IMR-90 (cell line): ENCODE data around the gene MDFI. TPM values are rescaled to one million over a fixed set of nuclear protein-coding genes. Genes with fewer than 3 reads are reported as not detected.

Source experiments
- ATAC-seq: fragments of 200-7000 bp; cut with Tn5 transposase; 2 replicates; pipeline ENCODE4 v1.9.1; 2020; ENCODE audit warnings: low read depth, mild to moderate bottlenecking, moderate library complexity
- BruUV-seq: library from RNA; stranded (reverse); fragments of 400-500 nt; replicated peaks from 2 replicates; lab custom pipeline; 2021; lab: Mats Ljungman, UMichigan
- CTCF ChIA-PET: fragments of 300-600 bp; formaldehyde crosslinking; extraction: SDS; loops from one replicate; lab custom pipeline; 2021; ENCODE audit warnings: antibody characterized with exemption; lab: Yijun Ruan, JAX
- POLR2A ChIA-PET: fragments of 300-600 bp; sonication (Branson Sonifier 250); formaldehyde crosslinking; loops from one replicate; lab custom pipeline; 2022; ENCODE audit warnings: antibody characterized with exemption; ENCODE audit not compliant: unreplicated experiment; lab: Charles Lee
- DNase-seq: peaks from one replicate; pipeline ENCODE4 v3.0.0; 2013
- H2AFZ ChIP-seq: replicated peaks from 2 replicates; pipeline ENCODE3; 2013; ENCODE audit warnings: low read length, mild to moderate bottlenecking; ENCODE audit not compliant: poor library complexity
- H2AK5ac ChIP-seq: 2 replicates; pipeline ENCODE4 v1.6.1; 2013; ENCODE audit warnings: low read depth, low read length, inconsistent platforms
- H2AK9ac ChIP-seq: replicated peaks from 2 replicates; pipeline ENCODE3; 2013; ENCODE audit warnings: mild to moderate bottlenecking, low read depth, low read length, moderate library complexity; ENCODE audit not compliant: poor library complexity
- H2BK120ac ChIP-seq: 2 replicates; pipeline ENCODE4 v1.6.1; 2013; ENCODE audit warnings: low read depth, low read length, inconsistent platforms
- H2BK15ac ChIP-seq: 3 replicates; pipeline ENCODE4 v1.6.1; 2013; ENCODE audit warnings: low read depth, low read length, inconsistent platforms
- H2BK20ac ChIP-seq: 2 replicates; pipeline ENCODE4 v1.6.1; 2013; ENCODE audit warnings: low read depth, mild to moderate bottlenecking, inconsistent platforms, low read length, moderate library complexity
- H2BK5ac ChIP-seq: 2 replicates; pipeline ENCODE4 v1.6.1; 2013; ENCODE audit warnings: mild to moderate bottlenecking, low read depth, low read length, inconsistent platforms; ENCODE audit not compliant: poor library complexity, severe bottlenecking
- H3K14ac ChIP-seq: replicated peaks from 2 replicates; pipeline ENCODE4 v1.6.1; 2013; ENCODE audit warnings: low read depth, low read length, inconsistent platforms
- H3K18ac ChIP-seq: 2 replicates; pipeline ENCODE4 v1.6.1; 2013; ENCODE audit warnings: low read depth, low read length, control low read depth
- H3K23ac ChIP-seq: 2 replicates; pipeline ENCODE4 v1.6.1; 2013; ENCODE audit warnings: low read depth, low read length, inconsistent platforms
- H3K27ac ChIP-seq: 2 replicates; pipeline ENCODE4 v1.5.1; 2013; ENCODE audit warnings: mild to moderate bottlenecking, control low read depth, low read length; ENCODE audit not compliant: insufficient read depth
- H3K27me3 ChIP-seq: 2 replicates; pipeline ENCODE4 v1.6.1; 2013; ENCODE audit warnings: low read length; ENCODE audit not compliant: control insufficient read depth, insufficient read depth
- H3K36me3 ChIP-seq: 2 replicates; pipeline ENCODE4 v1.6.1; 2013; ENCODE audit warnings: low read length, mixed read lengths; ENCODE audit not compliant: control insufficient read depth, insufficient read depth
- H3K4ac ChIP-seq: 2 replicates; pipeline ENCODE4 v1.6.1; 2013; ENCODE audit warnings: low read depth, low read length, inconsistent platforms
- H3K4me1 ChIP-seq: 2 replicates; pipeline ENCODE4 v1.6.1; 2013; ENCODE audit warnings: low read length, mixed read lengths; ENCODE audit not compliant: control insufficient read depth, insufficient read depth
- H3K4me2 ChIP-seq: 2 replicates; pipeline ENCODE4 v1.6.1; 2013; ENCODE audit warnings: low read depth, mild to moderate bottlenecking, control low read depth, low read length, moderate library complexity
- H3K4me3 ChIP-seq: 2 replicates; pipeline ENCODE4 v1.5.1; 2013; ENCODE audit warnings: low read depth, mild to moderate bottlenecking, control low read depth, low read length, moderate library complexity; ENCODE audit not compliant: insufficient read depth
- H3K56ac ChIP-seq: 2 replicates; pipeline ENCODE4 v1.6.1; 2013; ENCODE audit warnings: low read length, inconsistent platforms; ENCODE audit not compliant: insufficient read depth; ENCODE audit errors: extremely low read depth
- H3K79me1 ChIP-seq, 2 experiments: 2 replicates each; pipeline ENCODE4 v1.6.1; 2013; ENCODE audit warnings: low read length in 2 of 2, inconsistent platforms in 1 of 2, low read depth in 1 of 2
- H3K9ac ChIP-seq: 2 replicates; pipeline ENCODE4 v1.6.1; 2013; ENCODE audit warnings: low read depth, low read length, control low read depth
- H3K9me1 ChIP-seq: 2 replicates; pipeline ENCODE4 v1.6.1; 2013; ENCODE audit warnings: low read length, inconsistent platforms; ENCODE audit not compliant: insufficient read depth
- H3K9me3 ChIP-seq: 2 replicates; pipeline ENCODE4 v1.6.1; 2013; ENCODE audit warnings: low read length; ENCODE audit not compliant: control insufficient read depth, insufficient read depth
- H4K20me1 ChIP-seq: 2 replicates; pipeline ENCODE4 v1.6.1; 2013; ENCODE audit warnings: low read length, inconsistent platforms; ENCODE audit not compliant: insufficient read depth
- H4K5ac ChIP-seq: 2 replicates; pipeline ENCODE4 v1.6.1; 2013; ENCODE audit warnings: mild to moderate bottlenecking, low read depth, low read length, control low read depth
- H4K8ac ChIP-seq, 2 experiments: 2 replicates each; pipeline ENCODE4 v1.6.1; 2013; ENCODE audit warnings: low read depth in 2 of 2, low read length in 2 of 2, control low read depth in 1 of 2, inconsistent platforms in 1 of 2
- H4K91ac ChIP-seq: 2 replicates; pipeline ENCODE4 v1.6.1; 2013; ENCODE audit warnings: low read depth, low read length, inconsistent platforms; ENCODE audit not compliant: insufficient read depth
- BHLHE40 ChIP-seq: fragments of 150-350 bp; IDR thresholded peaks from 2 replicates; pipeline ENCODE4 v1.6.1; 2016; ENCODE audit warnings: mild to moderate bottlenecking, low read depth, low read length
- RFX5 ChIP-seq: IDR thresholded peaks from 2 replicates; pipeline ENCODE4 v1.8.0; 2012; ENCODE audit warnings: low read depth, mild to moderate bottlenecking, low read length, moderate library complexity
- WGBS, 2 experiments: methylation state at CpG; one replicate each; pipeline versions ENCODE4 v1.1.5 to v1.1.7; 2013; ENCODE audit warnings: missing lambda C conversion rate in 2 of 2; ENCODE audit not compliant: insufficient read length in 1 of 2; ENCODE audit errors: extremely low coverage in 2 of 2; 5-methylcytosine and 5-hydroxymethylcytosine counted together
- dilution Hi-C: fragments of 300-500 bp; cut with HindIII; formaldehyde crosslinking; loops from one replicate; pipeline ENCODE4 v1.14.3; 2018; ENCODE audit warnings: low sequenced_read_pairs; ENCODE audit not compliant: unreplicated experiment
- in situ Hi-C: fragments of 300-500 bp; cut with MboI; formaldehyde crosslinking; loops from 3 replicates; pipeline ENCODE4 v1.14.3; 2019; ENCODE audit warnings: low sequenced_read_pairs, inconsistent platforms, mixed read lengths
- intact Hi-C: fragments of 100-400 bp; cut with micrococcal nuclease; formaldehyde crosslinking; loops from 2 replicates; pipeline ENCODE4 v1.10.0; 2022
- polyA plus RNA-seq, 3 experiments: library from polyadenylated mRNA; depleted of rRNA; stranded (reverse); fragments of >200 nt; gene quantifications; 2 replicates each; pipeline ENCODE4 v1.2.3, GENCODE V29; 2012; ENCODE audit warnings: low replicate concordance in 1 of 3
- total RNA-seq: library from RNA; depleted of rRNA; stranded (reverse); fragments of >200 nt; gene quantifications from 2 replicates; pipeline ENCODE4 v1.2.3, GENCODE V29; 2012

MDFI gene
- total and polyA plus RNA-seq, 2 of the 4 experiments (the other 2 are of a cell fraction), result 0.18 to 0.29 TPM

DNA sequence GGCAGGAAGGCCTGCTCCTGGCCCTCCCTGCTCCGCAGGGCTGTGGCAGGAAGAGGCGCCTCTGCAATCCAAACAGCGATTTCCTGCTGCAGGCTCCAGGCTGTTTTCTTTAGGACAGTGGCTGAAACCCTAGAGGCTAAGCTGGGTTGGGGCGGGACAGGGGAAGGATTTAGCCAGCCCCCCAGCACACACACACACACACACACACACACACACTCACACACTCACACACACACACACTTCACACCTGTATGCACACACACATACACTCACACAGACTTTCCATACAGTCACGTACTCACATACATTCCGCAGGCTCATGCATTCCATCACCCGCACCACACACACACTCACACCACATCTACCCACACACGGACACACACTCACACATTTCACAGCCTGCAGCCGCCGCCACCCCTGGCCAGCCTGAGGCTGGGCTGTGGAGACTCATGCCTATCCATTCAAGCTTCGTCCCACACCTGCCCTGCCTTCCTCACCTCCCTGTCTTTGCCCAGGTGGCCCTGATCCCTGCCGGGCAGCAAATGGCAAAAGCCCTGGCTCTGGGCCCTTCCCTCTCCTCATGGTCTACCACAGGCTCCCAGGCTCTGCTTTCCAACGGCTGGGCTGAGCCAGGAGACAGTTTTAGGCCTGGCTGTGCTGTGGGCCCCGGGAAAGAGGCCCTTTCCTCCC lies 17.9 kb downstream of the MDFI start:
- WGBS, 2 experiments, result 19% methylated on average over 9 of the region's 14 CpGs; no CpG with 5 or more reads in 1 of the 2 experiments
- Histone ChIP-seq H3K4me3 (no peak overlapping the region), H2BK20ac (no peak overlapping the region), H2BK15ac (no peak overlapping the region), H4K5ac (peak overlapping the region; percentile 38; the same call in 1 of the 2 replicates), H2AFZ (peak overlapping the region; percentile 82), H3K9me1 (no peaks in the 10 kb centered on the region), H3K27me3 (peaks cover 46% of the 10 kb centered on the region), H3K4ac (no peak overlapping the region), H3K4me2 (no peak overlapping the region; the same call in 1 of the 2 replicates), H3K79me1 (no peaks in the 10 kb centered on the region), H3K36me3 (no peaks in the 10 kb centered on the region), H3K14ac (no peak overlapping the region), H4K20me1 (no peaks in the 10 kb centered on the region), H3K4me1 (peaks cover 7% of the 10 kb centered on the region; the same call in 1 of the 2 replicates), H3K9ac (no peak overlapping the region), H3K23ac (no peak overlapping the region), H4K8ac (peak overlapping the region in 1 of 2 experiments; percentile 57; a peak in 2 of 4 replicates), H2BK120ac (no peak overlapping the region), H2AK9ac (peak overlapping the region; percentile 52), H3K27ac (no peak overlapping the region), H3K9me3 (no peaks in the 10 kb centered on the region), H3K56ac (no peak overlapping the region), H4K91ac (no peak overlapping the region; the same call in 1 of the 2 replicates), H2AK5ac (no peak overlapping the region; the same call in 1 of the 2 replicates), H2BK5ac (no peak overlapping the region), H3K18ac (no peak overlapping the region)
- no TSS peak for BruUV-seq
- ChIA-PET POLR2A (no interaction called here), CTCF (no interaction called here)
- in situ Hi-C loops, result no loop called here
- DNase-seq, result peak; percentile 64
- no peak for TF ChIP-seq RFX5
- peak; percentile 20; the same call in 1 of the 2 replicates for TF ChIP-seq BHLHE40
- peak; percentile 74 for ATAC-seq
- intact Hi-C loops, result no loop called here
- dilution Hi-C loops, result no loop called here
